Activated T-helper 1 cell treated with anti-CD3 and anti-CD28 coated beads, Interleukin-12 subunit alpha, Interleukin-12 subunit beta, Interleukin-2, Interleukin-4 antibody, amounts not matched to agents 30 ng/mL and 10 ng/mL and 1 ng/mL, durations not matched to agents 14 hours and 24 hours and 36 hours (primary cell): ENCODE measurements around the gene AUTS2. TPM values are rescaled to one million over a fixed set of nuclear protein-coding genes. Genes with fewer than 3 reads are reported as not detected.

Experiments used
- DNase-seq: peaks from one replicate; pipeline ENCODE4 v3.0.0; 2021; ENCODE audit warnings: low spot score
- H3K27ac Mint-ChIP-seq: one replicate; pipeline ENCODE4 v1.8.0; 2021; ENCODE audit warnings: mild to moderate bottlenecking, mixed read lengths
- H3K27me3 Mint-ChIP-seq: one replicate; pipeline ENCODE4 v1.8.0; 2022; ENCODE audit warnings: mild to moderate bottlenecking, moderate library complexity, mixed read lengths; ENCODE audit not compliant: insufficient read depth
- H3K36me3 Mint-ChIP-seq: one replicate; pipeline ENCODE4 v1.8.0; 2021; ENCODE audit warnings: low read depth, mixed read lengths
- H3K4me1 Mint-ChIP-seq: one replicate; pipeline ENCODE4 v1.8.0; 2021; ENCODE audit warnings: low read depth, mixed read lengths
- H3K4me3 Mint-ChIP-seq: one replicate; pipeline ENCODE4 v1.8.0; 2021; ENCODE audit warnings: mild to moderate bottlenecking, moderate library complexity, mixed read lengths
- H3K9me3 Mint-ChIP-seq: one replicate; pipeline ENCODE4 v1.8.0; 2021; ENCODE audit warnings: mixed read lengths
- intact Hi-C: fragments of 100-400 bp; cut with micrococcal nuclease; formaldehyde crosslinking; loops from one replicate; pipeline ENCODE4 v1.15.1; 2024
- total RNA-seq: library from RNA; stranded (reverse); gene quantifications from 2 replicates; pipeline ENCODE4 v1.2.3, GENCODE V29; 2022

AUTS2 gene
- total RNA-seq, 1 donor from 2014 or later, result 2.7 TPM

GRCh38 chr7:69677881-69678493 lies 79.7 kb downstream of the AUTS2 start:
- no peaks in the 10 kb centered on the region for H3K27me3 Mint-ChIP-seq
- no peak overlapping the region for H3K27ac Mint-ChIP-seq
- no peak overlapping the region for H3K4me3 Mint-ChIP-seq
- no peaks in the 10 kb centered on the region for H3K36me3 Mint-ChIP-seq
- no peak for DNase-seq
- intact Hi-C loops, result no loop called here
- no peaks in the 10 kb centered on the region for H3K4me1 Mint-ChIP-seq
- H3K9me3 Mint-ChIP-seq, result no peaks in the 10 kb centered on the region

DNA sequence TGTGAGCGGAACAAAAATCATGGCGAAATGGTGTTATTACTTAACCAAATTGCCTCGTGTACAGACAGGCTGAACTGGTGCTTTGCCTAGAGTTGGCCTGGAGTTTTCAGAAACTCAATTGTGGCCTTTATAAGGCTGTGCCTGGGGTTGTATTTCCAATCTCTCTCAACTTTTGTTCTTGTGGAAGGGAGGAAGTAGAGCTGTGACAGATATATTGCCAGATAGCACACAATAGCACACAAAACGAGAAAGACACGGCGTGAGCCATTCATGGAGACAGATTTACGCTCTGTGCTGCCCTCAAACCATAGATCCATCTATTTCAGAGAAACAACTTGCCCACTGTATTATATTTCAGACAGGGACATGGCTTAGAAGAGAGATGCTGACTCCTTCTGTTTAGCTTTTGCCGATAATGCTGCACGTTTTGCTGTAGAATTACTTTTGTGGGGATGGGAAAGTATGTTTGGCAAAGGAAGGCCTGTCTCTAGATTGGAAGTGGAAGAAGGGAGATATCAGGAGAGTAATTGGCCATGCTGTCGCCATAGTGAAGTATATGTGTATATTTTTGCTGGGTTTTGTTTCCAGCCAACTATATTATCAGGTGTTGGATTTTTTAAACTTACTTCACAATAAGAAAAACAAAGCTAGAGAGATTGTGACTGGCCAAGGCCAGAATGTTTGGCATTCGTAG lies 80.4 kb downstream of the AUTS2 start:
- H3K4me3 Mint-ChIP-seq, result no peak overlapping the region
- no peaks in the 10 kb centered on the region for H3K9me3 Mint-ChIP-seq
- H3K27ac Mint-ChIP-seq, result no peak overlapping the region
- H3K4me1 Mint-ChIP-seq, result no peaks in the 10 kb centered on the region
- intact Hi-C loops, result no loop called here
- no peaks in the 10 kb centered on the region for H3K36me3 Mint-ChIP-seq
- no peak for DNase-seq
- H3K27me3 Mint-ChIP-seq, result no peaks in the 10 kb centered on the region

DNA sequence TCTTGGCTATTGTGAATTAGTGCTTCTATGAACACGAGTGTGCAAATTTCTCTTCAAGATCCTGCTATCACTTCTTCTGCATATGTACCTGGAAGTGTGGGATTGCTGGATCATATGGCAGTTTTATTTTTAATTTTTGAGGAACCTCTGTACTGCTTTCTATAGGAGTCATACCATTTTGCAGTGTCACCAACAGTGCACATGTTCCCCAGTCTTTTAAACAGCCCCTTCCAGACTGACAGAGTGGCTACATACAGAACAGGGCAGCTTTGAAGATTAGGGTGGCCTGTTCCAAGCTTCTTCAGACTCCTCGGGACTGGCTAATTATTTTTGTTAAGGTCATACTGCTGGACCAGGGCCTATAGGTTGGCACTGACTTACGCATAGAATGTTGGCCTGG lies 82.9 kb downstream of the AUTS2 start:
- no peak for DNase-seq
- H3K4me3 Mint-ChIP-seq, result no peak overlapping the region
- H3K4me1 Mint-ChIP-seq, result no peaks in the 10 kb centered on the region
- H3K27me3 Mint-ChIP-seq, result no peaks in the 10 kb centered on the region
- intact Hi-C loops, result no loop called here
- no peaks in the 10 kb centered on the region for H3K9me3 Mint-ChIP-seq
- no peak overlapping the region for H3K27ac Mint-ChIP-seq
- H3K36me3 Mint-ChIP-seq, result no peaks in the 10 kb centered on the region

DNA sequence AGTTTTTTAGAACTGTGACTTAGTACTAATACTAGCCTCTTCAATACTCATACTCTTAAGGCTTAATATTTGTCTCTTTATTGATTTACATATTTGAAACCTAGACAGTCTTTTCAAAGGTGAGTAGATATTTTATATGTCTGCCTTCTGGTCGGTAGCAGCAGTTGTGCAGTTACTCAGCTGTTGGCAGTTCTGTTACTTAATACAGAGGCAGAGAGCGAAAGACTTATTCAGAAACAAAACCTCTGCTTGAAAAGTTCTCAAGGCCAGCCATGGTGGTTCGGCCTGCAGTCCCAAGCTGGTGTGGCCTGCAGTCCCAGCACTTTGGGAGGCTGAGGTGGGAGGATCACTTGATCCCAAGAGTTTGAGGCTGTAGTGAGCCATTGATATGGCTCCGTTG lies 84.2 kb downstream of the AUTS2 start:
- no peaks in the 10 kb centered on the region for H3K36me3 Mint-ChIP-seq
- H3K27ac Mint-ChIP-seq, result no peak overlapping the region
- no peaks in the 10 kb centered on the region for H3K9me3 Mint-ChIP-seq
- intact Hi-C loops, result no loop called here
- H3K27me3 Mint-ChIP-seq, result no peaks in the 10 kb centered on the region
- H3K4me1 Mint-ChIP-seq, result no peaks in the 10 kb centered on the region
- no peak for DNase-seq
- no peak overlapping the region for H3K4me3 Mint-ChIP-seq

GRCh38 chr7:69683002-69683401 lies 84.7 kb downstream of the AUTS2 start:
- intact Hi-C loops, result no loop called here
- H3K4me3 Mint-ChIP-seq, result no peak overlapping the region
- H3K4me1 Mint-ChIP-seq, result no peaks in the 10 kb centered on the region
- no peak for DNase-seq
- no peaks in the 10 kb centered on the region for H3K27me3 Mint-ChIP-seq
- no peaks in the 10 kb centered on the region for H3K9me3 Mint-ChIP-seq
- H3K27ac Mint-ChIP-seq, result no peak overlapping the region
- no peaks in the 10 kb centered on the region for H3K36me3 Mint-ChIP-seq

GRCh38 chr7:69684369-69685292 lies 86.4 kb downstream of the AUTS2 start:
- H3K27me3 Mint-ChIP-seq, result no peaks in the 10 kb centered on the region
- no peaks in the 10 kb centered on the region for H3K36me3 Mint-ChIP-seq
- H3K9me3 Mint-ChIP-seq, result no peaks in the 10 kb centered on the region
- DNase-seq, result no peak
- no peak overlapping the region for H3K27ac Mint-ChIP-seq
- H3K4me3 Mint-ChIP-seq, result no peak overlapping the region
- H3K4me1 Mint-ChIP-seq, result no peaks in the 10 kb centered on the region
- intact Hi-C loops, result no loop called here

DNA sequence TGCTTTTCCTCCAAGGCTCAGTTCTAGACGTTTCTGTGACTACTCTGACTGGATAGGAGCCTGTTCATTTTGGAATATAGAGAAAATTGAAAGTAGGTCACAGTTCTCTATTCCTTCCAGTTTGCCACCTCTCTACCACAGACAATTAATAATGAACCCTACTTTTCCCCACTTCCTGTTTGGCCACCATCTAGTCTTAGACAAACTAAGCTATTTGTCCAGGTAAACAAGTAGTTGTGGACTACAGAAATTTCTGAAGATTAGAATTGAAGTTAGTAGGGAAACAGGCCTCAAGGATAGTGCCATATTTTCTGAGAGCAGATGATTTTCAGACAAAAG lies 87.0 kb downstream of the AUTS2 start:
- H3K27me3 Mint-ChIP-seq, result no peaks in the 10 kb centered on the region
- no peaks in the 10 kb centered on the region for H3K9me3 Mint-ChIP-seq
- DNase-seq, result no peak
- no peaks in the 10 kb centered on the region for H3K4me1 Mint-ChIP-seq
- no peak overlapping the region for H3K27ac Mint-ChIP-seq
- no peak overlapping the region for H3K4me3 Mint-ChIP-seq
- no peaks in the 10 kb centered on the region for H3K36me3 Mint-ChIP-seq
- intact Hi-C loops, result no loop called here

GRCh38 chr7:69686366-69686765 lies 88.1 kb downstream of the AUTS2 start:
- H3K4me1 Mint-ChIP-seq, result no peaks in the 10 kb centered on the region
- no peaks in the 10 kb centered on the region for H3K36me3 Mint-ChIP-seq
- H3K9me3 Mint-ChIP-seq, result no peaks in the 10 kb centered on the region
- no peak for DNase-seq
- H3K4me3 Mint-ChIP-seq, result no peak overlapping the region
- intact Hi-C loops, result no loop called here
- H3K27me3 Mint-ChIP-seq, result no peaks in the 10 kb centered on the region
- H3K27ac Mint-ChIP-seq, result no peak overlapping the region

DNA sequence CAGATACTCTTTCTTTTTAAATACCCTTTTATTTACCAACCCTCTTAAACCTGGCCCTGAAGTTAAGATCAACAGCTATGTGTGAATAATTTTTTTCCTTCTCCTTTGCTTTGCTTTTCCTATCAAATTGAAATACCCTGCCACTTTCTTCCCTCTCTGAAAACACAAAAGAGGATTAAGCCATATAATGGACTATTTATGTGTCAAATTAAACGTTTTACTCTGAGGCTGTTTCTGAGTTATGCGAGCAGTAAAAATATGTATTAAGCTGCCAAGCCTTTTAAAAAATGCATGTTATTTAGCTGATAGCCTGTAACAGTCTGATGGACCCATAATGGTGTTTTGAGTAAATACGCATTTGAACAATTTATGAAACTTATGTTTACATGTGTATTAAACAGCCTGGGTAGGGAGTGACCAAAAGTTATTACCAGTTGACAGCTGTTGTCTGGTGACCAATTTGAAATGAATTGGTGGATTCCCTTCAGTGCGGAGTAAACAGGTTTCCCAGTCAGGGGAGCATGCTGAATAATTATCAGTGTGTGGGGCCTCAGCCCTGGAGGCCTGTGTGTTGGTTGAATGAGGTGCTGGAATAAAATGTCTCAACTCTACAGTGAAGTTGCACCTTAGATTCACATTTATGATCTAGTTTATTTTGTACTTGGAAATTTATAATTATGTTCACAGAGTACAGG lies 89.6 kb downstream of the AUTS2 start:
- Mint-ChIP-seq H3K27me3 (no peaks in the 10 kb centered on the region), H3K9me3 (no peaks in the 10 kb centered on the region), H3K27ac (no peak overlapping the region), H3K4me1 (no peaks in the 10 kb centered on the region), H3K36me3 (no peaks in the 10 kb centered on the region), H3K4me3 (no peak overlapping the region)
- intact Hi-C loops, result no loop called here
- no peak for DNase-seq

GRCh38 chr7:69690329-69690728 lies 92.1 kb downstream of the AUTS2 start:
- intact Hi-C loops, result no loop called here
- Mint-ChIP-seq H3K9me3 (no peaks in the 10 kb centered on the region), H3K27ac (no peak overlapping the region), H3K36me3 (no peaks in the 10 kb centered on the region), H3K4me3 (no peak overlapping the region), H3K27me3 (no peaks in the 10 kb centered on the region), H3K4me1 (no peaks in the 10 kb centered on the region)
- DNase-seq, result no peak

GRCh38 chr7:69691327-69691726 lies 93.1 kb downstream of the AUTS2 start:
- no peaks in the 10 kb centered on the region for H3K9me3 Mint-ChIP-seq
- no peaks in the 10 kb centered on the region for H3K36me3 Mint-ChIP-seq
- no peak overlapping the region for H3K4me3 Mint-ChIP-seq
- intact Hi-C loops, result no loop called here
- no peaks in the 10 kb centered on the region for H3K27me3 Mint-ChIP-seq
- H3K27ac Mint-ChIP-seq, result no peak overlapping the region
- no peaks in the 10 kb centered on the region for H3K4me1 Mint-ChIP-seq
- no peak for DNase-seq

GRCh38 chr7:69691734-69692133 lies 93.5 kb downstream of the AUTS2 start:
- H3K4me3 Mint-ChIP-seq, result no peak overlapping the region
- H3K27ac Mint-ChIP-seq, result no peak overlapping the region
- H3K36me3 Mint-ChIP-seq, result no peaks in the 10 kb centered on the region
- no peaks in the 10 kb centered on the region for H3K9me3 Mint-ChIP-seq
- no peak for DNase-seq
- no peaks in the 10 kb centered on the region for H3K4me1 Mint-ChIP-seq
- H3K27me3 Mint-ChIP-seq, result no peaks in the 10 kb centered on the region
- intact Hi-C loops, result no loop called here

DNA sequence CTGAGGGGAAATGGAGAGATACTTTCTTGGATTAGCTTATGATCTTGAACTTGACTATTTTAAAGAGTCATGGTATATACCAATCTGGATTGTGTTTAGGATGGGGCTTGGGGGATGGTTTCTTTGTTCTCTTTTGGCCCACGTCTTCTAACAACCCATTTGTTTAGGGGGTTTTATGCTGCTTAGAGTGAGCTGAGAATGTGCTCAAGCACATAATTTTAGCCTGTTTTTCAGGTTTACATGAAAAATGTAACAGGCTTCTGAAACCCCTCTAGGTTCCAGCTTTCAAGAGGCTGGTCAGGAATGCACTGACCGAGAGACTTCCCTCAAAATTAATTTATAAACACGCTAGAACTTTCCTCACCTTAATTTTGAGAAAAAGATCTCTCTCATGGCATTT lies 94.3 kb downstream of the AUTS2 start:
- no peak overlapping the region for H3K4me3 Mint-ChIP-seq
- DNase-seq, result no peak
- no peaks in the 10 kb centered on the region for H3K27me3 Mint-ChIP-seq
- H3K9me3 Mint-ChIP-seq, result no peaks in the 10 kb centered on the region
- no peaks in the 10 kb centered on the region for H3K36me3 Mint-ChIP-seq
- H3K27ac Mint-ChIP-seq, result no peak overlapping the region
- no peaks in the 10 kb centered on the region for H3K4me1 Mint-ChIP-seq
- intact Hi-C loops, result no loop called here
